ENCODE measurements around the gene C12orf56.

Gene C12orf56, protein sequence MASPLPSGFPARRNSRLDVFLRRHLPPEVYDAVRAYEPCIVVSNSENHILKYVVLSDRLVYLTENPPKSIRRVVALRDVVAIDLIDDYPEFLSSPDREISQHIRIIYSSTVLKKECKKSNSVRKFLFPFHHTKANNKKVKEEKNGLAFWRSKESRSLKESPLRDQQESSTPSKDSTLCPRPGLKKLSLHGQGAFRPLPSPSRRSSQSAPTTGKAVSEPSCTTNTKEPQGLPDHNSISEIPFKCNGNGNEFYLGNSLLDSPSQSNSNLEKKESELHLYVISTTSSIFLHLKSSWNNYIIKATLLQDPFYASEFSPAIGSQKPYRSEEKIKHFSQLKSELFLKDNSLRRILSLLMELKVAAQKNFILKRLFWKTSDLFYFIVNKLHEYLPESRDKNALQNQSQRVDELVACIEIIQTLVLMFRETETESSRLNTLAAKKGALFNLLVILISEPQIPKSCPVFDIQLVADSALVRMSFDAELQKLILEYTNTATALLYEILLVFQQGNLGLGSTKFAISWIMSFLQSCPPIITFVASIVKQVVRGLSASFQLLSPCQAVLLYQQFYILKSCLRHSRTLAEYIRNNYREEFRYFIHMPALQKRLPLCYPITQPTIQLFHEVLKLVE

DNA sequence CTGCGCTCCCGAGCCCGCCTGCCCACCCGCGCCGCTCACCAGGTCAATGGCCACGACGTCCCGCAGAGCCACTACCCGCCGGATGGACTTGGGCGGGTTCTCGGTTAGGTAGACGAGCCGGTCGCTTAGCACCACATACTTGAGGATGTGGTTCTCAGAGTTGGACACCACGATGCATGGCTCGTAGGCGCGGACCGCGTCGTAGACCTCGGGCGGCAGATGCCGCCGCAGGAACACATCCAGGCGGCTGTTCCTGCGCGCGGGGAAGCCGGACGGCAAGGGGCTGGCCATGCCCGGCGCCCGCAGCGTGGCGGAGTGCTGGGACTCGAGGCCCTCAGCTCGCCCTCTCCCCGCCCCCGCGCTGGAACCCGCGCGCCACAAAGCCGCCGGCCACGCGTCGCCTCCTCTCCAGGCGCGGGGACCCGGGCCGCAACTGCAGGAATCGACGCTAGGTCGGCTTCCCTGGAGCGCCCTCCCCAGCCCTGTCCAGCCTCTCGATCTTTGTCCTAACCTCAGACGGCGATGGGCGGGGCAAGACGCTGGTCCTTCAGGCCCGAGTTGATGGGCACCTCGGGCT lies at the start of gene C12orf56:
C12orf56 (minus strand) TSS at position 484 of the 577 bp plus-strand sequence; CDS start at position 291, 193 bp downstream.
- no peak for DNase-seq

DNA sequence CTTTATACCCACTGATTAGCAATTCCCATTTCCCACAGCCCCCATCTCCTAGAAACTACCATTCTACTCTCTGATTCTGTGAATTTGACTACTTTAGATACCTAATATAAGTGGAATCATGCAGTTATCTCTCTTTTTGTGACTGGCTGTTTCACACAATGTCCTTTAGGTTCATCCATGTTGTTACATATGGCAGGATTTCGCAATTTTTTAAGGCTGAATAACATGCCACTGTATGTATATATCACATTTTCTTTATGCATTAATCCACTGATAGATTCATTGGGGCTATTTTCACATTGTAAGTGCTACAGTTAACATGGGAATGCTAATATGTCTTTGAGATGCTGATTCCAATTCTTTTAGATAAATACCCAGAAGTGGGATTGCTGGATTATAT lies 49.5 kb upstream of the C12orf56 start:
- DNase-seq = no peak

DNA sequence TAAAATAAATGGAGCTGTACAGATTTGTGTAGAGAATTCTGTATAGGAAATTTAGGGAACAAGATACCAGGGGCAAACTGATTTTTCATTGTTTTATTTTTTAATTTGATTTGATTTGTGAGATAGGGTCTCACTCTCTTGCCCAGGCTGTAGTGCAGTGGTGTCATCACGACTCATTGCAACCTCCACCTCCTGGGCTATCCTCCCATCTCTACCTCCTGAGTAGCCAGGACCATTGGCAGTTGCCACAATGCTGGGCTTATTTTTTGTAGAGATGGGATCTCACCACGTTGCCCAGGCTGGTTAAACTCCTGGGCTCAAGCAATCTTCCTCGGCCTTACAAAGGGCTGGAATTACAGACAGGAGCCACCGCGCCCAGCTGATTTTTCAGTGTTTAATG lies 43.4 kb upstream of the C12orf56 start:
- no peak for DNase-seq

DNA sequence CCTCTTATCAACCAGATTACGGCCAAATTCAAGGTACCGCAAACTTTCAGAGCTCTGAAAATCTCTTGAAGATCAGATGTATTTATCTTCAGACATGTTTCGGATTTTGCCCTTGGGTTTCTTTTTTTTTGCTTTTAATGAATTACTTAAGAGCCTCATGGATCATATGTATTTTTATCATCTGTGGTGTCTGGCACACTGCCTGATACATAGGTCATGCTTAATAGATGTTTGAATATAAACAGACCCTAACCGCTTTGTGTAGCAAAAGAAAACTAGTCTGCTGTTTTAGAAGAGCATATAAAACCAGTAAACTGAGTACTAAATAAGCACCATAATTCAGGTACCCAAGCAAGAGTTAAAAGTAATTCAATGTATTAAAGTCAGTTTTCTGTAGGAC lies 41.2 kb upstream of the C12orf56 start:
- DNase-seq = no peak

DNA sequence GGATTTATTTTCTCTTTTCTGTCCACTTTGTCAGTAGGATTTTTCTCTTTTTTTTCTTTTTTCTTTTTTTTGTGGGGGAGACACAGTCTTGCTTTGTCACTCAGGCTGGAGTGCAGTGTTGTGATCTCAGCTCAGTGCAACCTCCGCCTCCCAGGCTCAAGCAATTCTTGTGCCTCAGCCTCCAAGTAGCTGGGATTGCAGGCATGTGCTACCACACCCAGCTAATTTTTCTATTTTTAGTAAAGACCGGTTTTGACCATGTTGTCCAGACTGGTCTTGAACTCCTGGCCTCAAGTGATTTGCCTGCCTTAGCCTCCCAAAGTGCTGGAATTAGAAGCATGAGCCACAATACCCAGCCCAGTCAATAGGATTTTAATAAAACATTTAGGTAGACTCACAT lies 40.3 kb upstream of the C12orf56 start:
- DNase-seq = no peak

DNA sequence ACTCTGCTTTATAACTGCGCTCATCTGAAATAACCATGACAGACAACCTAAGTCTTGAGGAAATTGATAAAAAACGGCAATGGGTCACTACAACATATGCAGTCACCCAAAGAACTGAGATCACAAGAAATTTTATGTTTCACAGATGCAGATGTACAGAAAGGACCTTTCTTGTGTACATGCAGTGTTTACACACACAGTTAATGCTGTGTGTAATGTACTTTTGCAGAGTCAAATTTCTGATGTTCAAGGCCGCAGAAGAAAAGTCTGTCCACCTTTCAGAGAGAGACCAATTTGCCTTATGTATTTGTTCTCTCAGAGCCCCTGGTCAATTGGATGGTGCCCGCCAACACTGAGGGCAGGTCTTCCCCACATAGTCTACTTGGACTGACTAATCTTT lies 38.4 kb upstream of the C12orf56 start:
- no peak for DNase-seq

DNA sequence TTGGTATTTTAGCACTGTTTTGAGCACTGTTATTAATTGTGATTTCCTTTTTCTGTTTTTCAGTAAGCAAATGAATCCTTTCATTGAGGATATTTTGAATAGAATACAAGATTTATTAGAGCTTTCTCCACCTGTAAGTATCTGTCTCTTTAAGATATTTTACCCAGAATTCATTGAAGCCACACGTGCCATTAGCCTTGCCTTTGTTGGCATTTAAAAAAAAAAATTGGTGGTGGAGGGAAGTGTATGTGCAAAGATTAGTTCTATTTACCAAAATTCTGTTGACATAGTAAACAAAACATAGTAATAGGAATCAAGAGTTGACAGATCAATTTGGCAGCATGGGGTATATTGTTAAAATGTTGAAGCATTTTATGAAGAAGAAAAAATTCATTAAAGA lies 37.4 kb upstream of the C12orf56 start:
- DNase-seq = peak; percentile 4 to 9

DNA sequence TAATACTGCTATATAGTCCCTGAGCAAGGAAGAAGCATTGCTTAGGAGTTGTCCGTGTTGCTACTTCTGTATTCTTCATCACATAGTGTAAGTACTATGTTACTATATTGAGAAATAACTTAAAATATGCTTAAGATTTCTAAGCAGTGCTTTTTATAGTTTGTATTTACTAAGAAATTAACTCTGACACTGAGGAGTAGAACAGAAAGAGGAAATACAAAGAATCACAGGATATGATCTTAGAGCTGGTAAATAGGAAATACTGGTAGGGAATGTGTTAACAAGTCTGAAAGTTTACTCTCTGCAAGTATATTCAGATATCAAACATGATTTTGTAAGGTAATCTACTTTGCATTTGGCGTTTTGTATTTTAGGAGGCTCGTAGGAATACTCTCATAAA lies 29.1 kb upstream of the C12orf56 start:
- no peak for DNase-seq

DNA sequence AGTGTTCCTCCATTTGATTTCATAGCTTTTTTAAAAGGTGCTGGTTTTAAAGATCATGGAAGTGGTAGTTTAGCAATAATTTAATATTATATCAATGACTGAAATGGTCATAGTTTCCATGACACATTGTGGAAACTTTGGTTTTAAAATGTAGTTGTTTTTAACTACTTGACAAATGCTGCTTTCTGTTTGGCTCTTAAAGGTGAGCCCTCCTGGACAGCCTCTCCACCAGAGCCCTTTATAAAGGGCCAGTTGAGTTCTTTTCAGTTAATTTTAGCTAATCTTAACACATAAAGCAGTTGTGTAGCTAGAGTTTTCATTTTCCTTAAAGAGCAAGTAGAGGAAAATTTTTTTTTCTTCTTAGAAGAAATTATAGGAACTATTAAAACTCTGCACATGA lies 27.7 kb upstream of the C12orf56 start:
- DNase-seq = no peak

DNA sequence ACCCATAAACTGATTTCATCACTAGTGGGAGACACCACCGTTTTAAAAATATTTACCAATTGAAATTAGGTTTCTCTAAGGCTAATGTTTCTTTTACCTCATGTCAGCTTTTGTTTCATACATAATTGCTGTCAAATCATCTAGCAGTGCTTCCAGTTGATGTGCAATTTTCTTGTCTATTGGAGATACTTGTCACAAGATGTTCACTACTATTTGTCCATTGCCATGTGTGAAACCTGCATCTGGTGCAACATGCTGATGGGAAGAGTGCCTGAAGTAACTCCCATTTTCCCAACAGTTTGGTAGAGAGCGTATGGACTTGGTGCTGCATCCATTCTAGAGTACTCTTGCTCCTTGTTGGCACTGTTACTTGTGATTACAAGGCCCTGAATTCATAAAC lies 23.3 kb upstream of the C12orf56 start:
- no peak for DNase-seq

DNA sequence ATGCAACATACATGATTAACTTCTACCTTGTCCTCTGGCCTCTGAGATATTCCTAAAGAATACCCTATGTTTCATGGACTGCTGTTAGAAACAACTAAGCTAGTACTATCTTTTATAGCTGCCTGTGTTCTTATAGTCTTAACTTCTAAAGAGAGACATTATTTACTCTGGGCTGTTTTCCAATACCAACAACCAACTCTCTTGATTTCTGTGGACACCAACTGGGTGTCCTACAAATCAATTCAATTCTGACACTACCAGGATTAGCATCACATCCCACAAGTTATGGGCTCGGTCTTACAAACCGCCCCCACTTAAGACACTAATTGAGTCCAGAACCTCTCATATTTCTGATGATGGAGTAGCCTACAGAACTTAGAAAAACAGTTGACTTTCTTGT lies 21.9 kb upstream of the C12orf56 start:
- DNase-seq = no peak

DNA sequence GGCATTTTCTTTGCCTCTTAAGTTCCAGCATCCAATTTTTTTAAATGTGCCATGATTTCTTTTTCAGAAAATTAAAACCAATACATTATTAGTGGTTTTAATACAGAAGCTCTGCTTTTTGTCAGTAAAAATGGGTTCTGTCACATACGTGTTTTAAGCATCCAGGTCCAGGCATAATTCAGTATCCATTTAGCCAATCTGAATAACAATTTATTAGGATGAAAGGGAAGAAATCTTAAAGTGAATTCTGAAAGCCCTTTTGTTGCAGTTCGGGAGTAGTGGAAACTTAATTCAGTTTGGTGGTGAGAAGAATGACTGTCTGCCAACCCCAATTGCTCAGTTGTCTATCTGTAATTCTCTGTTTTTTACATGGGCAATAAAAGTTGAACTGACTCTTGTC lies 20.9 kb upstream of the C12orf56 start:
- no peak for DNase-seq

DNA sequence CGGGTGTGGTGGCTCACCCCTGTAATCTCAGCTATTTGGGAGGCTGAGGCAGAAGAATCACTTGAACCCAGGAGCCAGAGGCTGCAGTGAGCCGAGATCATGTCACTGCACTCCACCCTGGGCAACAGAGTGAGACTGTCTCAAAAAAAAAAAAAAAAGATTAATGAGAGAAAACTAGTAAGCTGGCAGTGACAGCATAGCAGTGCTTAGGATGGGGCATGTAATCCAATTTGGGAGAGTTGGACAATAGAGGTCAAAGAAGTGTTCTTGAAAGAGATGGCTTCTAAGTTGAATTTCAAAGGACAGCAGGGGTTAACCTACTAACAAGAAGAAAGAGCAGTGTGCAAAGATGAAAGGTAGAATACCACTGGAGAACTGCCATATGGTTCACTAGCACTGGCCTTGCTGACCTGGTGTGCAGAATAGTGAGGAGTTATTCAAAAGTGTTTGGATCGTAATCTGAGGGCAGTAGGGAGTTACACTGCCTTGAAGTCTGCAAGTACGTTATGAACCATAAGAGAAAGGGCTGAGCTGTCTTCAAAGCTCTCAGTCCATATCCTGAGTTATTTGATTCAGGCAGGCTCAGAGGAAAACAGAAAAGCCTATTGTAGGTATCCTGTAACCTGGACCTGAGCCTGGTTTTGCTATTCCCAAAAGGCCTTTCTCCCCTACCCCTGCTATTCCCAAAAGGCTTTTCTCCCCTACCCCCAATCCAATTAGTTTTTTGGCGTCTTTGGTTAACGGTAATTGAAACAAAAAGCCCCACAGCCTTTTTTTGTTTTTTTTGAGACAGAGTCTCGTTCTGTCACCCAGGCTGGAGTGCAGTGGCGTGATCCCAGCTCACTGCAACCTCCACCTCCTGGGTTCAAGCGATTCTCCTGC lies 17.0 kb upstream of the C12orf56 start:
- no peak for DNase-seq

DNA sequence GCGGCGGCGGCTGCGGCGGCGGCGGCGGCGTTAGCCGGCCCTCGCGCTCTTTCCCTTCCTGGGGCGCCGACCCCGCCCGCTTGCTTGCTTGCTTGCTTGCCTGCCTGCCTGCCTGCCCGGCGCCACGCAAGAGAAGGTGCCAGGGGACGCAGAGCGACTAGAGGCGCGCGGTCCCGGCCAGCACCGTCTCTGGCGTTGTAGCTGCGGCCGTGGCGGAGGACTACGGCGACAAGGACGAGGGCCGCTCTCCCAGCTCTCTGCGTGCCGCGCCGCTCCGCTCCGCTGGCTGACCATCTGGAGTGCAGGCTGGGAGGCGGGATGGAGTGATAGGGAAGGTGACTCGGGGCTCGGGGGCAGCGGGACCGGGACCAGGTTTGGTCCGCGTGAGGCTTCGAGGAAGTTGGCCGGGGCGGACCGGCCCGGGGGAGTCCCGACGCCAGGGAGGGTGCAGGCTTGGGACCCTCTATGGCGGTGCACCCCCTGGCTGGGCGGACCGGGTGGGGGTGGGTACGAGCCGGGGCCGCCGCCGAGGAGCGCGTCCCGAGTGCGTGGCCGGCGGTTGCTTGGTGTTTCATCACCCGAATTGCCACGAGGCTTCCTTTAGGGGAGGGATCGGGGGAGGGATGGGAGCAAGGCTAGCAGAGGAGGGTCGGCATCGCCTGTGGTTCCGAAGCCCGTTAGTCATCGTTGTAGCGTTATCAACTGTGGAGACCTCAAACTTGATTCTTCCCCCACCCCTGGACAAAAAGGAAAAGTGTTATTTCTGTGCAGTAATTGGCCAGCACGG lies 14.1 kb upstream of the C12orf56 start:
- peak; percentile 53 to 55 for DNase-seq

DNA sequence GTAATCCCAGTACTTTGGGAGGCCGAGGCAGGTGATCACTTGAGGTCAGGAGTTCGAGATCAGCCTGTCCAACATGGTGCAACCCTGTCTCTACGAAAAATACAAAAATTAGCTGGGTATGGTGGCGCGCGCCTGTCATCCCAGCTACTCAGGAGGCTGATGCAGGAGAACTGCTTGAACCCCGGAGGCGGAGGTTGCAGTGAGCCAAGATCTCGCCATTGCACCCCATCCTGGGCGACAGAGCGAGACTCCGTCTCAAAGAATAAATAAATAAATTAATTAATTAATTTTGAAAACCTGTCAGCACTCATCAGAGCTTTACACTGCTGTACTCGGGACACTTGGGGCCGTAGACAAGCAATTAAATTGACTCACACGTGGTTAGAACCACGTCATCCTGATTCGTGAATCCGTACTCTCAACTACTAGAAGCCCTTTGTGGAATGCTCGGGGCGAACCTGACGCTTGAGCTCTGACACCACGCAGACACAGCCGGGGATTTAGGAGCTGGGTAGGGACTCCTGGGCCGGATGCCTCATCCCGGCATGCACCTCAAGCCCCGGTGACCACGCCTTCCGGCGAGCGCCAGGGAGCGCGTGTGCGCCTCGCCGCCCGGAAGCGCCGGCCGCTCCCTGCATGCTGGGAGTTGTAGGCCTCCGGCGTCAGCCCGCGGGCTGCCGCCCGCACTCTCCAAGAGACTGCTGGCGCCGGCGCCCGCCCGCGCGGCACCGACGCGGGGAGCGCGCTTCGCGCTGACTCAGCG lies 13.3 kb upstream of the C12orf56 start, which contains the start of gene XPOT:
XPOT (plus strand) TSS at position 686 of the 763 bp plus-strand sequence. CDS start 5,644 bp downstream, outside the sequence.
- peak; percentile 94 to 98 for DNase-seq

DNA sequence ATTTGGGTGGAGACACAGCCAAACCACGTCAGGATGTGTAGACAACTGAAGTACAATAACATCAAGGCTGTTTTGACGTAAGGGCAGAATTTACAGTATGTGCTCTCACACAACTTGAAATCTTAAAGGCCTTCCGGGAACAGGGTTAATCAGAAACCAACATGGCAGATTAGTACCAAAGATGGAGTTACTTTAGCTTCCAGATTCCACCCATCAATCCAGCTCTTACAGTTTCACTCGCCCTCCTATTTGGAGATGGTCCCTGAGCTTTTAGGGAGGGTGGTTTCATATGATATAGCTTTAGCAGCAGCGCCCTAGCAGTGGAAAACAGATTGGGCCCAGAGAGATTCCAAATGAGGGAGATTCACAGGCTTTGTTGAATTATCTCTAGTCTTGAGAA lies 11.6 kb upstream of the C12orf56 start:
- DNase-seq = no peak

DNA sequence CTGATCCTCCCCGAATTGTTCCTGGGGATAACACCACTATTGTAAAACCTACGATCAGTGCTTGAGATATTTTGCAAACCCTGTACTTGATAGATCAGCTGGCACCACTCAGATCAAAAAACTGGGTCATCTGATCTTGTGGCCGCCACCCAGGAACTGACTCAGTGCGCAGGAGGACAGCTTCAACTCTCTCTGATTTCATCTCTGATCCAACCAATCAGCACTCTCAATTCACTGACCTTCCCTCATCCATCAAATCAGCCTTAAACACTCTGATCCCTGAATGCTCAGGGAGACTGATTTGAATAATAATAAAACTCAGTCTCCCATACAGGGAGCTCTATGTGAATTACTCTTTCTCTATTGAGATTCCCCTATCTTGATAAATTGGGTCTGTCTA lies 9.5 kb upstream of the C12orf56 start:
- DNase-seq = no peak

DNA sequence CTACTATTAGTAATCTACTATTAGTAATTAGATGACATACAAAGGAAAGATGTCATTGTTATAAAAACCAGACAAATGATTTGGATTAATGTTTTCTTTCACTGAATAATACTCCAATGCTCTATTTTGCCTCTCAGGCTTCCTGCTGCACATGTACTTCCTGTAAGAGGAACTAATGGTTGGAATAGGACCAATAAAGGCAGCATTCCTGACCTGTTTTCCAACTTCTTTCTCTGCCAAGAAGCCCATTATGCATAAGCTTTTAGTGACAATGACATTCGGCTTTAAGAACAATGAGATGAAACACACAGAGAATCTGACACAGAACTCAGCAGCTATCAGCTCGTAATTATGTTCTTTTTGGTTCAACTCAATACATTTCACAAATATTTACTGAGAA lies 5.2 kb upstream of the C12orf56 start:
- peak in 1 of 2 experiments; percentile 50 for DNase-seq

DNA sequence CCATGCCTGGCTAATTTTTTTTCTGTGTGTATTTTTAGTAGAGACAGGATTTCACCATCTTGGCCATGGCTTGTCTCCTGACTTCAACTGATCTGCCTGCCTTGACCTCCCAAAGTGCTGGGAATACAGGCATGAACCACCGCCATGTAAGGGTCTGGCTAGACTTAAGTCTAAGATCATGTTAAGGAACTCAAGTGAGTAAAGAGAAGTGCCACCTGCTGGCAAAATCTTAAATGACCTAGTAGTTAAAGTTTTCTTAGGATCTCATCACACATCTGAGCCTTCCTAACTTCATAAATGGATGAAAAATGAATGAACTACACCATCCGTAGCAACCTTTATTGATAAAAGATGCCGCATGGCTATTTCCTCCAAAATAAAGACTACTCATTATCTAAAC lies 1.7 kb upstream of the C12orf56 start:
- DNase-seq = no peak

DNA sequence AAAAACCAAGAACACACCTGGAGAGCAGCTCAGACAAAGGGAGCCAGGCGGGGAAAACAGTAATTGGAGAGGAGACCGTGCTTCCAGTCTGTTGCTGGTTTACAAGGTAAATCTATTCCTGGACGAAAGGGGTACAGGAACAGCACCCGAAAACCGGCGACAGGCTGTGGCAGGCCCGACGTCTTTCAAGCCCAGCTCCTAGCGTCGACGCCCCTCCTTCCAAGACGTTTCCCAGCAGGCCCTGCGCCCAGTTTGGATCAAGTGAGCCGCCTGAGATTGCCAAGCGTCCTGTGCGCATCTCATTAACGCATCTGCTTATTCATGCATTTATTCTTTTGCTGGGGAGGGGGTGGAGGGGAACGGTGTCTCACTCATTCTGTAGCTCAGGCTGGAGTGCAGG lies 1.4 kb downstream of the C12orf56 start:
- DNase-seq = peak in 1 of 2 experiments; percentile 32

DNA sequence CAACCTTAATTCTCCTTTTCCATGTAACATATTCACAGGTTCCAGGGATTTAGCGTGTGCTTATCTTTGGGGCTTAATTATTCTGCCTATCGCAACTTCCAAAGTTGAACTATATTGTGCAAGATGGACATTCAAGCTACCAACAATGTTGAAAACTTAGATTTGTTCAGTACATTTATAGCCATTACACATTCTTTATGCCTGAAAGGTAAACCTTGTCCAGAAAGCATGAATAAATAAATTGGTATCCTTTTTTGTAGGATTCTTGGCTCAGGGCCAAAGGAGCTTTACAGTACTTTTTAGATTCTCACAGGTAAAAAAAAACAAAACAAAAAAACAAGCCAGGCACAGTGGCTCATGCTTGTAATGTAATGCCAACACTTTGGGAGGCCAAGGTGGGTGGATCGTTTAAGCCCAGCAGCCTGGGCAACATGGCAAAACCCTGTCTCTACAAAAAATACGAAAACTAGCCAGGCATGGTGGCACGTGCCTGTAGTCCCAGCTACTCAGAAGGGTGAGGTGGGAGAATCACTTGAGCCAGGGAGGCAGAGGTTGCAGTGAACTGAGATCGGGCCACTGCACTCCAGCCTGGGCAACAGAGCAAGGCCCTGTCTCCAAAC lies 3.3 kb downstream of the C12orf56 start:
- no peak for DNase-seq

Measured in NCI-H2081 (cell line).